Activated naive CD4-positive, alpha-beta T cell treated with anti-CD3 and anti-CD28 coated beads, Interleukin-2, amount 10 ng/mL, durations not matched to agents 7 days and 5 days (primary cell): Measurements from ENCODE around the gene MED31.
"Not testable (repeated sequence)": the region's sequence is repeated elsewhere in the genome, so short reads cannot be mapped to it uniquely, and the experiment has no call there.

Experiments
- CTCF ChIA-PET: fragments of 350-600 bp; sonication (Branson Sonifier 250); formaldehyde crosslinking; loops from one replicate; lab custom pipeline; 2021; ENCODE audit warnings: antibody characterized with exemption; lab: Charles Lee
- DNase-seq: peaks from one replicate; pipeline ENCODE4 v3.0.0-alpha.2; 2020
- H3K27ac Mint-ChIP-seq: one replicate; pipeline ENCODE4 v1.8.0; 2021; ENCODE audit warnings: mild to moderate bottlenecking, moderate library complexity, mixed read lengths
- H3K27me3 Mint-ChIP-seq: one replicate; pipeline ENCODE4 v1.8.0; 2021; ENCODE audit warnings: mild to moderate bottlenecking, mixed read lengths
- H3K36me3 Mint-ChIP-seq: one replicate; pipeline ENCODE4 v1.8.0; 2021; ENCODE audit warnings: mixed read lengths
- H3K4me1 Mint-ChIP-seq: one replicate; pipeline ENCODE4 v1.8.0; 2021; ENCODE audit warnings: mixed read lengths
- H3K4me3 Mint-ChIP-seq: one replicate; pipeline ENCODE4 v1.8.0; 2021; ENCODE audit warnings: mild to moderate bottlenecking, moderate library complexity, mixed read lengths
- H3K9me3 Mint-ChIP-seq: one replicate; pipeline ENCODE4 v1.8.0; 2021; ENCODE audit warnings: mixed read lengths

The MED31 gene

DNA sequence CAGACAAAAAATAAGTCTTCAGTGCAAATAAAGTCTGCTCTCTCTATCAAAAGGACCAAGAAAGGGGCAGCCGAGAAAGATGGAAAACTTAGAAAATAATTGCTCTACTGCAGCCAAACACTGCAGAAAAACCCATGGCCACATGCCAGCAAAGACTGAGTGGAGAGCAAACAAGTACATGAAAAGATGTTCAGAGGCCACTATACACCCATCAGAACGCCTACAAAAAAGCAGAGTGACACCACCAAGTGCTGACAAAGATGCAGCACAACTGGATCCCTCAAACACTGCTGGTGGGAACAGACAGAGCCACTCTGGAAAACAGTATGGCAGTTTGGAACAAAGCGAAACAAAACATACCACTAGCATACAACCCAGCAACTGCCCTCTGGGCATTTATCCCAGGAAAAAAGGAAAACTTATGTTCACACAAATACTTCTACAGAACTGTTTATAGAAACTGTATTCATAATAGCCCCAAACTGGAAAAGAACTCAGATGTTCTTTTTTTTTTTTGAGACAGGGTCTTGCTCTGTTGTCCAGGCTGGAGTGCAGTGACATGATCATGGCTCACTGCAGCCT is 47.6 kb downstream of the MED31 start:
- Mint-ChIP-seq H3K9me3 (no peaks in the 10 kb centered on the region), H3K27ac (no peak overlapping the region), H3K4me3 (no peak overlapping the region), H3K4me1 (peaks cover 10% of the 10 kb centered on the region), H3K27me3 (no peaks in the 10 kb centered on the region), H3K36me3 (peaks cover 34% of the 10 kb centered on the region)
- CTCF ChIA-PET = interaction anchor here (1.2 kb wide), 1 partner anchor 131 kb away, joined by 4 read pairs; no protein-coding TSS in a partner anchor
- DNase-seq = no peak

DNA sequence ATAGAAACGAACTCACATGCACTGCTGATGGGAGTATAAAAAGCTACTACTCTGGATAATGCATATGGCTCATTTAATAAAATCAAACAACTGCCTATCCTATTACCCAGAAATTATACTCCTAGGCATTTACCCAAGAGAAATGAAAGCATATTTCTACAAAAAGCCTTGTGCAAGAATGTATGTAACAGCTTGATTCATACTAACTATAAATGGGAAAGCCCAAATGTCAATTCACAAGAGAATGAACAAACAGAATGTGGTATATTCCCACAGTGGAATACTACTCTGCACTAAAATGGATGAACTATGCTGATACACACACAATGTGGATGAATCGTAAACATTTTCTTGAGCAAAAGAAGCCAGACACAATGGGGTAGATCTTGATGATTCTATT is 49.3 kb downstream of the MED31 start:
- Mint-ChIP-seq H3K36me3 (peaks cover 42% of the 10 kb centered on the region), H3K27me3 (no peaks in the 10 kb centered on the region), H3K4me1 (peaks cover 10% of the 10 kb centered on the region), H3K27ac (no peak overlapping the region), H3K4me3 (no peak overlapping the region), H3K9me3 (no peaks in the 10 kb centered on the region)
- no peak for DNase-seq
- CTCF ChIA-PET = no interaction called here

DNA sequence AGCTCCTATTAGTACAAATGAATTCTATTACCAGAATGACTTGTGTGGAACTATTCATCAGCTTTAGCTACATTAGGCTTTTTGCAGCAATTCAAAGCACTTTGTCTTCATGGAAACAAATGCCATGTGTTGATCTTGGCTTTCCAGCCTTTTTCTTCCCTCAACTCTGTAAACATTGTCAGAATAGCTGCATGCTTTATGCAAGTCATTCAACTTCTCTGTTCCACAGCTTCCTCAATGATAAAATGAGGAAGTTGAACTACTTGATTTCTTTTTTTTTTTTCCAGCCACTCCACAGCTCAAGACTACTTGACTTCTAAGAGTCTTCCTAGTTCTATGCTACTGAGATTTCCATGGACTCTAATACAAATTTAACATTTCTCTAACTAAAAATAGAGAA is 52.0 kb downstream of the MED31 start:
- no peak overlapping the region for H3K4me3 Mint-ChIP-seq
- no peak overlapping the region for H3K27ac Mint-ChIP-seq
- peaks cover 44% of the 10 kb centered on the region for H3K36me3 Mint-ChIP-seq
- peaks cover 10% of the 10 kb centered on the region for H3K4me1 Mint-ChIP-seq
- CTCF ChIA-PET = interaction anchor here (1.1 kb wide), 1 partner anchor 10 kb away, joined by 3 read pairs; no protein-coding TSS in a partner anchor
- DNase-seq = no peak
- H3K9me3 Mint-ChIP-seq = no peaks in the 10 kb centered on the region
- no peaks in the 10 kb centered on the region for H3K27me3 Mint-ChIP-seq

DNA sequence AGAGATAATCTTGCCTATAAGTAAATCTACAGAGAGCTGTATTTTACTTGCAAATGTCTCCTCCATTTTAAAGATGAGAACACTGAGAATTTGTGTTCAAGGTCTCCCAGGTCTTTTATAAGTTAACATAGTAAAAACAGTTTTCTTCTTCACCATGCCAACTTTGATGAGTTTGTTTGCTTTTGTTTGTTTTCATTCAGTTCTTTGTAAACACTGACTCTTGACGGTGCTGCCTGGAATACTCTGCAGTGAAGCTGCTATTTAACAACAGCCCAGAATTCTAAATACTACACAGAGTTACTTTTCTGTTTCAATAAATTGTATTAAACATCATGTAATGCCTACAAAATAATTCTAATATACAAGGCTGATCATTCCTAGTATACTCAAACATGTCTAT is 53.7 kb downstream of the MED31 start:
- CTCF ChIA-PET = no interaction called here
- DNase-seq = no peak
- no peaks in the 10 kb centered on the region for H3K27me3 Mint-ChIP-seq
- H3K4me1 Mint-ChIP-seq = peaks cover under 1% of the 10 kb centered on the region
- no peak overlapping the region for H3K27ac Mint-ChIP-seq
- H3K4me3 Mint-ChIP-seq = no peak overlapping the region
- H3K9me3 Mint-ChIP-seq = no peaks in the 10 kb centered on the region
- peaks cover 47% of the 10 kb centered on the region for H3K36me3 Mint-ChIP-seq

DNA sequence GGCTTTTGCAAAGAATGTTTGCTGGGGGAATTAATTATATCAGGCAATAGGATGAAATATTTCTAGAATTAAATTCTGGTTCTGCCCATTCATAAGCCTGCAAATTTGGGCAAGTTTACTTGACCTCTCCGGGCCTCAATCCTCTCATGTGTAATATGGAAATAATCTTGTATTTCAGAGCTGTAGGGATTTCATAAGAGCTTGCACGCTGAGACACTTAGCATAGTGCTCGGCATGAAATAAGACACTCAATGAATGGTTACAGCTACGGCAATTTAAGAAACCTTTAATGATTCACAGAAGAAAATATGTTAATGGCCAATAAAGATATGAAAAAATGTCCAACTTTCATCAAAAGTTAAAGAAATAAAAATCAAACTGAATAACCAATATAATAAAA is 54.5 kb downstream of the MED31 start:
- CTCF ChIA-PET = no interaction called here
- Mint-ChIP-seq H3K36me3 (peaks cover 44% of the 10 kb centered on the region), H3K4me3 (no peak overlapping the region), H3K27me3 (no peaks in the 10 kb centered on the region), H3K27ac (no peak overlapping the region), H3K4me1 (no peaks in the 10 kb centered on the region), H3K9me3 (no peaks in the 10 kb centered on the region)
- DNase-seq = no peak

DNA sequence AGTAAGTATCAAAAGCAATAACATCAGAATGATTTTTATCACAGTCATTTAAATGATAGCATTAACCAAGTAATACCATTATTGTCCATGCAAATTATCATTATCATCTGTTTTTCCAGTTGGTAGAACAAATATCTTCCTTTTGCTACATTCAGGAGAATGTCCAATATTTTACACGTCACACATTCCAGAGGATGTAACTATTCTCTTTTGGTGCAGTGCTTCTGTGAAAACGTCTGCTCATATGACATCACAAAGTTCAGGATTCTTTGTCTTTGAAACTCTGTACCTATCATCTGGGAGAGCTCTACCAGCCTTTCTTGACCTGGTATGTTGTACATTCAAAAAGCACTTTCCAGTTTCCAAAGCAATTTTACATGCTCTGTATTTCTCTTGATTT is 54.9 kb downstream of the MED31 start:
- no peaks in the 10 kb centered on the region for H3K4me1 Mint-ChIP-seq
- H3K36me3 Mint-ChIP-seq = peaks cover 45% of the 10 kb centered on the region
- H3K27me3 Mint-ChIP-seq = no peaks in the 10 kb centered on the region
- no peak overlapping the region for H3K27ac Mint-ChIP-seq
- DNase-seq = no peak
- CTCF ChIA-PET = no interaction called here
- H3K4me3 Mint-ChIP-seq = no peak overlapping the region
- H3K9me3 Mint-ChIP-seq = no peaks in the 10 kb centered on the region

DNA sequence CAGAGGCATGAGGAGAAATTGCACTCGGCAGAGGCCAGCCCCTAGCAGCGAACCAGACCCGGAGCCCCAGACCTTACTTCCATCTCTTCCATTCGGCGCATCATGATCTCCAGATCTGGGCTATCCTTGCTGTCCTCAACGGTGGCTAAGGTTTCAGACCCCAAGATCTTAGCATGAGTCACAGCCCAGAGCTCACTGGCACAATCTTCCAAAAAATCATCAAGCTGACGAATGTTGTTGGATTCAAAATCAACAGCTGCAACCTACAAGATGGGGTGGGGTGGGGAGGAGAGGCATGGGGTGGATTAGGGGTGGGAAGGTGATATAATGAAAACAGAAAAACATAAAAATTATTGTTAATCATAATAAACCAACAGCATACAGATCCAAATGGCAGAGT is 55.3 kb downstream of the MED31 start:
- Mint-ChIP-seq H3K27me3 (no peaks in the 10 kb centered on the region), H3K27ac (no peak overlapping the region), H3K36me3 (peaks cover 45% of the 10 kb centered on the region), H3K4me1 (no peaks in the 10 kb centered on the region), H3K9me3 (no peaks in the 10 kb centered on the region), H3K4me3 (no peak overlapping the region)
- CTCF ChIA-PET = no interaction called here
- DNase-seq = no peak

DNA sequence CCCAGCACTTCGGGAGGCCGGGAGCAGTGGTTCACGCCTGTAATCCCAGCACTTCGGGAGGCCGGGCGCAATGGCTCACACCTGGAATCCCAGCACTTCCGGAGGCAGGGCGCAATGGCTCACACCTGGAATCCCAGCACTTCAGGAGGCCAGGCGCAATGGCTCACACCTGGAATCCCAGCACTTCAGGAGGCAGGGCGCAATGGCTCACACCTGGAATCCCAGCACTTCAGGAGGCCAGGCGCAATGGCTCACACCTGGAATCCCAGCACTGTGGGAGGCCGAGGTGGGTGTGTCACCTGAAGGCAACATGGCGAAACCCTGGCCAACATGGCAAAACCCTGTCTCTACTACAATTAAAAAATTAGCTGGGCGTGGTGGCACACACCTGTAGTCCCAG is 58.0 kb downstream of the MED31 start:
- peaks cover 46% of the 10 kb centered on the region for H3K36me3 Mint-ChIP-seq
- H3K4me1 Mint-ChIP-seq, H3K27me3 Mint-ChIP-seq, H3K9me3 Mint-ChIP-seq, H3K4me3 Mint-ChIP-seq, H3K27ac Mint-ChIP-seq, CTCF ChIA-PET, DNase-seq: not testable (repeated sequence)
